ENCODE measurements around the gene MRPL11.
A peak's percentile ranks its signal among the peaks of the same experiment; 100 is the strongest.

The MRPL11 gene

GRCh38 chr11:66428933-66429332 is 9.7 kb downstream of the MRPL11 start:
- no peak for DNase-seq

DNA sequence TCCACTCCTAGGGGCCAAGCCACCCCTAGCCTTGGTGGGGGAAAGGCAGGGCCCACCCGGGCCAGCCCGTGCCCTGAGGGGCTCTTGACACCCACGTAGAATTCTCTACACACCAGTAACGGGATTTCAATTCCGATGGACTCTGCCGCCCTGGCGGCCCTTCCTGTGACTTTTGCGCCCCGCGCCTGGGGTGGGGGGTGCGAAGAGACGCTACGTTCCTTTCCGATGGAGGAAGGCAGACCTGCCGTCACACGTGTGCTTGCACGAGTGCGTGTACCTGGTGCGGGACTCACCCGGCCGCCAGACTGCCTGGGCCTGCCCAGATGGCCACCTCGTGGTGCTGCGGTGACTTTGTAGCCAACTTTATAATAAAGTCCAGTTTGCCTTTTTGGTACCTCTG is 12.3 kb downstream of the MRPL11 start:
- DNase-seq, result no peak

DNA sequence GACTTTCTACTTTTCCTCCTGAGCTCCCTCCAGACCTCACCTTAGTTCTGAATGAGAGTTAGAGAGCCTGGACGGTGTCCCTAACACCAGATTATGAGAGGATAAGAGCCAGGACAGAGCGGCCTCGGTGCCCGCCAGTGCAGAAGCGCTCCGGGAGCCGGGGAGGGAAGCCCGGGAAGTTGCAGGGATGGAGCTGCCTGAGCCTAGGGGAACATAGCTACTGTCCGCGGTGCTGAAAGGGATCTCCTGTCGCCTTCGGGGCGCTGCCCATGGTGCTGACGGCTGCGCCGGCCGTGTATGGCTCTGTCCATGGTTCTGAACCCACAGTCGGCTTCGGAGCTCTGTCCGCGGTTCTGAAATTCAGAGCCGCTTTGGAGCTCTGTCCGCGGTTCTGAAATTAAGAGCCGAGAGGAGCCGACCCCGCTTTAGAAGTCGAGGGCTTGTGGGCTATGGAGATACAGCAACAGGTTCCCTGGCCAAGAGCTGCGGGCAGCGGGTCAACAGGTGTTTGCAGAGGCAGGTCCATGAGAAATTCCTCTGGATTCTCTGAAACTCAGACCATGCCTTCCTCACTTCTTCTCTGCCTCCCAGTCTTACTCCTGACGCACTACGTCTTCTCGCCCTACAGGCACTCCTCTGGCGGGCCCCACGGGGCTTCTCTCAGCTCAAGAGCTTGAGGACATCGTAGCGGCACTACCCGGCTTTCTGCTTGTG is 17.0 kb downstream of the MRPL11 start:
- peak; percentile 95 for DNase-seq

DNA sequence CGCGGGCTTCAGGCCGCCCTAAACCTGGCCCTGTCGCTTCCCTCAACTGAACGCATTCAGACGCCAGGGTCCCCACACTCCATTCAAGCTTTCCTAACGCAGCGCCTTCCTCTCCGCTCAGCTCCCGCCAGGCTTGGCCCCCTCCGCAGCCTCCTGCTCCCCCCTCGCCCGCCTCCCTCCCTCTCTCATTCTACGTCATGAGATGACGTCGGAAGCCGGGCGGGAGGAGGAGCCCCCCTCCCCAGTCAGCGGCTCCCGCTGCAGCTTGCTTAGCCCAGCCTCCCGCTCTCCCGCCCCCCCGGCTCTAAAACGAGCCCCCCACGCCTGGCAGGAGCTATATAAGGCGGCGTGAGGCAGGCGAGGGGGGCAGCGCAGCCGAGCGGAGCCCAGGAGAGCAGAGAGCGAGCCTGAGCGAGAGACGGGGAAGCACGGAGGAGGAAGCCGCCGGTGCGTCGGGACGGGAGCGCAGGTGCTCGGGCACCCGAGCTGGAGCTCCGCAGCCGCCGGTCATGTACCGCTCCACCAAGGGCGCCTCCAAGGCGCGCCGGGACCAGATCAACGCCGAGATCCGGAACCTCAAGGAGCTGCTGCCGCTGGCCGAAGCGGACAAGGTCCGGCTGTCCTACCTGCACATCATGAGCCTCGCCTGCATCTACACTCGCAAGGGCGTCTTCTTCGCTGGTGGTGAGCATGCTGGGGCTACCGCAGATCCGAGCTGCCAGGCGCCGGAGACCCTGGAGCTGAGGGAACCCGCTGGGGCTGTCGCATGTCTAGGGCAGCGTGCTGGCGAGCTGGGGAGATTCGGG is 17.8 kb downstream of the MRPL11 start, which contains the start of gene NPAS4:
Gene NPAS4 (plus strand): TSS at position 365 of the 806 bp plus-strand sequence. CDS start 145 bp downstream, at position 510.
- no peak for DNase-seq

DNA sequence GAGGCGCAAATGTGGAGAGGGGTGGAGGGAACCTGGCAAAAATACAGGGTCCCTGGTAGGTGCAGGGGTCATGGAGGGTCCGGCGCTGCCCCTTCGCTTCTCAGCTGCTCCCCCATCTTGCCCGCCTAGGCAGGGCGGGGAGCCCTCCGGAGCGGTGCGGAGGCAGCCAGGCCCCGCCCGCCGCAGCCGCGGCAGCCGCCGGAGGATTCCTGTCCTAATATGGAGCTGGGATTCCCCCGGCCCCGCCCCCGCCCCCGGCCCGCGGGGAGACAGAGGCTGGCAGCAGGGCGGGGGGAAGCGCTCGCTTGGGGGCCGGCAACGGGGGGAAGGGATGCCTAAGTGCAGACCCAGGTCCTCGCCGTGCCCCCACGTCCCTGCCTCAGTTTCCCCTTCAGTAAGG is 18.8 kb downstream of the MRPL11 start:
- DNase-seq, result no peak

DNA sequence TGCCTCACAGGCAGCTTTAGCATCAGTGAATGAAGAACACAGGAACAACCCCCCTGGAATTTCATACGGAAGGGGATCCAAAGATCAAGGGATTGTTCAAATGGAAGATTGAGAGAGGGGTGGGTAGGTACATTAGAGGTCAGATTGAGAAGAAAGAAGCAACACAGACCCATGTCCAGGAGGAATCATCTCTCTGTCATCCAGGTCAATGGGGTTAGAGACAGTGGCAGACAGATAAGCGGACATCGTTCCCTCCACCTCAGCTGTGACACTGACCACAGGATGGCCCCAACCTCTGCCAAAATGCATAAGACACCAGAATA is 19.7 kb downstream of the MRPL11 start:
- no peak for DNase-seq

DNA sequence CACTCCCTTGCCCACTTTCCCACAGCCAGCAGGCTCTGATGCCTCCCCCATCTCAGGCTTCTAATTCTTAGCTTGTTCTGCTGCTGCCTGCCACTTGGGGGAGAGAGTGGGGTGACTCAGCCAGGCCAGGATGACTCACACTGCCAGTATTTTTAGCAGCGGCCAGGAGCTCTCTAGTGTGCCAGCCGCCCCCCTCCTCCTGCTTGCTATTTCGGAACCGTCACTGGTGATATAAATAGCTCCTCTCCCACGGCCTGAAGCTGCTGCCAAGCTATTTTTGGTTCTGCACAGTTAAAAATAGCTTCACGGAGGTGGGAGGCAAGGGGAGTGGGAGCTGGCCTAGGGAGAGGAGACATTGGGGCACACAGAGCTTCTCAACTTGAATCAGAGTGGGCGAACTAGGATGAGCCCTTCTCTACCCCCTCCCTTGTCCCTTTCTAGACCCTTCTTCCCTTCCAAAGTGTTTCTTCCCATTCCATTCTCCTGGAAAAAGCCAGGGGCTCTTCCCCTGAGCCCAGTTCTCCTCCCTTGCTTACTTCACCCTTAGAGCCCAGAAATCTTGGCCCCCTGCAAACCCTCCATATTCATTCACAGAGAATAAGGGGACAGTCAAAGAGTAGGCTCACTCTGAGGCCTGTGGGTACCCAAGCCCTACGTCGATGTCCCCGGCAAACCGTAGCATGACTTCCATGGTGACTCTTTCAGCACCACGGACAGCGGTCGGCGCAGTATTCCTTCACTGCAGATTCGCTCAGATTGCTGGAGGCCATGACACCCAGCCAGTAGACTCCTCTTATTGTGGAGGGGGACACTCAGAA is 20.3 kb downstream of the MRPL11 start:
- peak; percentile 84 for DNase-seq

DNA sequence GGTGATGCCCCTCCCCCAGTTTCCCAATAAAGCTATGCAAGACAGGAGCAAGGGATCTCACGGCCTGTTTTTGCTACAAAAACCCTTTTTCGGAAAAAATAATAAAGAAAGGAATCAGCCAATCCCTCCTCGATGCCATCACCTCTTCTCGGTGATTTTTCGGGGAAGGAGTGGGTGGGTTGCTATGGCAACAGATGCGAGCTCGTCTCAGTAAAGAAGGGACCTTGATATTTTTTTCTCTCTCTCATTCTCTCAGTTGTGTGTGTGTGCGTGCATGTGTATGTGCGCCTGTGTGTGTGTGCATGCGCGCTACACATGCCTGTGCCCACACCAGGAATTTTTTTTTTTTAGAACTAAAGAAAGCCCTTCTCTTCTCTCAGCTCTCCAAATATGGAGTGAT is 21.6 kb downstream of the MRPL11 start:
- peak; percentile 58 for DNase-seq

DNA sequence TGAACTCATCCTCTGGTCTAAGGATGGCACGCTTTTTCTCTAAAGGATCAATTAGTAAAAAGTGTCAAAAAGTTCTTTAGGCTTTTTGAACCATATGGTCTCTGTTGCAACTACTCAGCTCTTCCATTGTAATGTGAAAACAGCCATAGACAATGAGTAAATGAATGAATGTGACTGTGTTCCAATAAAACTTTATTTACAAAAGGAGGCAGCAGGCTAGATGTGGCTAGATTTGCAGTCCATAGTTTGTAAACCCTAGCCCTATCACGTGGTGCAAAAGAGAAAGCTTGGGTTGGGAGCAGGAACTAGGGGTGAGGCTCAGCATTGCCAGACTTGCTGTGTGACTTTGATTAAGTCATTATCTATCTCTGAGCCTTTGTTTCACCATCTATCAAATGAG is 23.2 kb downstream of the MRPL11 start:
- no peak for DNase-seq

GRCh38 chr11:66414120-66414934 is 24.3 kb downstream of the MRPL11 start:
- DNase-seq, result no peak

DNA sequence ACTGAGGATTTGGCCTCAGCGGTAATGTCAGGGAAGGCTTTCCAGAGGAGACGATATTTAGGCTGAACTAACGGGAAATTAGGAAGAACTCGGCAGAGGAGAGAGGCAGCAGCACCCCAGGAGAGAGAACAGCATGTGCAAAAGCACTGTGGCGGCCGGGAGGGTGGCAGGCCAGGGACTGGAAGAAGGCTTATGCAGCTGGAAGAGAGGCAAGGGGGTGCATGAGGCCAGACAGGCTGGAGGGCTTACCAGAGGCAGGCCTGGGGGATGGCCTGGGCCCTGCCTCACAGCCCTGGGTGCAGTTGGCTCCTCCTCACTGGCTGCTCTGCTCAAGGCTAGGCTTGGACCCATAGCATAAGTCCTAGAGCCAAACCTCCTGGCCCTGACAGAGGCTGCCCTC is 25.5 kb downstream of the MRPL11 start:
- DNase-seq, result no peak

DNA sequence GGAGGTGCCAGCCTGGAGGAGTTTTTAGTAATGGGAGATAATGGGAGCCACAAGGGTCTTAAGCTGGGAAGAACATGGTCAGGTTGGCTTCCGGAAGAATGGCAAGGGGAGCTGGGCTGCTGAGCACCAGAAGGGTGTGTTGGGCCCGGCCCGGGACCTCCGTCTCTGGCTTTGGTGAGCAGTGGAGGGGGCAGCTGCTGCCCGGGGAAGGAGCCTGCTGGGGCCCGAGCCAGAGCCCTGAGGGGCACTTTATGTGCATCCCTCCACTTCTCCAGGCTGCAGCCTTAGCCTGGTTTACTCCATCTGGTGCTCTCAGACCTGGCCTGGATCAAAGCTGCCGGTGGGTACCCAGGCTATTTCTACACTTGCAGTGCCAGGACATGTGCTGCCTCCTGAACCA is 26.5 kb downstream of the MRPL11 start:
- DNase-seq, result no peak

DNA sequence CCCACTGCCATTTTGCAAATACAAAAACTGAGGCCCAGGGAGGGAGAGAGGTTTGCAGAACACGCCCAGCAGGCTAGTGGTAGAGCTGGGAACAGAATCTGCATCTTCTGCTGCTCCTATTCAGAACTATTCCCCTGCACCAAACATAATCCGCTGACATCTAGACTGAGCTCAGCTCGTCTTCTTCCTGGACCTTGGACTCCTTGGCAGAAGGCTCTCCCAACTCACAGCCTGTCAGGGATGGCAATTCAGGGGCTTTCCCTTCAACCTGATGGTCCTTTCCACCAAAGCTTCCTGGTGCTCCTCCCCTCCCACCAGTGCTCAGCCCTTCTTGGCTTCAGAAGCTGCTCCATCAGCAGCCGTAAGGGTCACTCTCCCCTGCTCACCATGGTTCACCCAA is 27.3 kb downstream of the MRPL11 start:
- no peak for DNase-seq

GRCh38 chr11:66410191-66410590 is 28.5 kb downstream of the MRPL11 start:
- no peak for DNase-seq

- DNase-seq, result no peak
These were observed 29.4 kb downstream of the MRPL11 start for GRCh38 chr11:66409226-66409625.

- peak; percentile 98 for DNase-seq
These were observed 30.0 kb downstream of the MRPL11 start for GRCh38 chr11:66408488-66409214.

DNA sequence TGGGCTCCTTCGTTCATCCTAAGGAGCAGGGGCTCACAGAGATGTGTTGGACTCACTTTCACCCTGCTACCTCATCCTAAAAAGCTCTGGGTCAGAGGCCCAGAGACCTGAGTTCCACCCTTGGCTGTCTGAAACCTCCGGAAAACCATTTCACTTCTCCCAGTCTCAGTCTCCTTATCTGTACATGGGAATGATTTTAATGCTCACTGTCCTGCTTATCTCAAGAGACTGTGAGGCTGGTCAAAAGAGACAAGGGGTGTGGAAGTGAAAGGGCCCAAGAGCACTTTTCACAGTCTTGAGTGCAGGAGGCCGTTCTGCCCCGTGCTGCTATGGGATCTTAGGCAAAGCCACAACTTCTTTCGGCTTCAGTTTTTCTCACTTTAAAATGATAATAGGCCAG is 31.0 kb downstream of the MRPL11 start:
- DNase-seq, result no peak

GRCh38 chr11:66393954-66394353 is 44.7 kb downstream of the MRPL11 start:
- DNase-seq, result no peak

- no peak for DNase-seq
These were observed 47.3 kb downstream of the MRPL11 start for GRCh38 chr11:66391322-66391721.

DNA sequence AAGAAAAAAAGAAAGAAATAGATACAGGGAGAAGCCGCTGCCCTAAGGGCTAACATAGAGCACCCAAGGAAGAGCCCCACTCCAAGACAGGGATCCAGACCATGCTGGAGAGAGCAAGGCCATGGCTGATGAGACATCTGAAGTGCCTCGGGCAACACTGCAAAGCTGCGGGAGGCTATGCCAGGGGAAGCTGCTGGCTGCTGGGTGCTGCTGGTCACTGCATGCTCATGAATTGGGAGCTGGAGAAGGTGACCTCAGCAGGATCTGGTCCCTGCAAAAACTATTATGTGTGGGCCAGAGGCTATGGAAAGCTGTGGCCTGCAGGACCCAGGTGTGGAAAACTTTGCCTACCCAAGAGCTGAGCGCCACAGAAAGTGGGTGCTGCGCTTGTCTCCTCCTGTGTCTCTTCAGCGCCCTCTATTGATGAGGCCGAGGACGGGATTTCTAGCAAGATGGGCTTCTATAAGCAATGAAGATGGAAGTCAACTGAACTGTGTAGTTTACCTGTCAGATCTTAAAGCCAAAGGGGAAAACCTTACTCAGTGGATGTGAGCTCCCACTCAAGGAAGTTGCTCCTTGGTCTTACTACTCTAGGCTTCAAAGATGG is 49.8 kb downstream of the MRPL11 start:
- DNase-seq, result peak; percentile 83
